Vagina (tissue), 2 donors: ENCODE measurements around the gene TMEM213.

ENCODE experiments used
- CTCF ChIP-seq, 3 experiments: fragments of 450-650 bp in 2 of 3; fragments of 200-600 bp in 1 of 3; sonication (generic) in 1 of 3; IDR thresholded peaks; one replicate each; pipeline ENCODE4 v1.5.1; 2017 to 2019; ENCODE audit warnings: antibody characterized with exemption in 3 of 3, mild to moderate bottlenecking in 2 of 3, moderate library complexity in 2 of 3
- POLR2A ChIP-seq, 2 donors: fragments of 450-650 bp; IDR thresholded peaks; one replicate each; pipeline ENCODE4 v1.6.1; 2017; ENCODE audit warnings: antibody characterized with exemption in 2 of 2, mild to moderate bottlenecking in 2 of 2, moderate library complexity in 2 of 2
- POLR2AphosphoS5 ChIP-seq, 2 donors: sonication (generic); formaldehyde crosslinking; IDR thresholded peaks; one replicate each; pipeline ENCODE4 v1.9.0; 2017; ENCODE audit warnings: antibody characterized with exemption in 2 of 2, mild to moderate bottlenecking in 2 of 2, low read depth in 1 of 2; ENCODE audit not compliant: insufficient read depth in 1 of 2

DNA sequence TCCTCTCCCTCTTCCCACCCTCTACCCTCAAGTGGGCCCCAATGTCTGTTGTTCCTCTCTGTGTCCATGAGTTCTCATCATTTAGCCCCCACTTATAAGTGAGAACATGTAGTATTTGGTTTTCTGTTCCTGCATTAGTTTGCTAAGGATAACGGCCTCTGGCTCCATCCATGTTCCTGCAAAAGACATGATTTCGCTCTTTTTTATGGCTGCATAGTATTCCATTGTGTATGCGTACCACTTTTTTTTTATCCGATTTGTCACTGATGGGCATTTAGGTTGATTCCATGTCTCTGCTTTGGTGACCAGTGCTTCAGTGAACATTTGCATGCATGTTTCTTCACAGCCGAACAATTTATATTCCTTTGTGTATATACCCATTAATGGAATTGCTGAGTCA lies 51.9 kb downstream of the TMEM213 start:
- TF ChIP-seq POLR2AphosphoS5 (IDR thresholded peaks at IDR 0.05; ENCODE audit: insufficient read depth in 1 of 2, low read depth in 1 of 2) (no peak), CTCF (IDR thresholded peaks at IDR 0.05) (no peak), POLR2A (IDR thresholded peaks at IDR 0.05) (no peak)
